ENCODE measurements around the gene KLHL5. TPM values are rescaled to one million over a fixed set of nuclear protein-coding genes. Genes with fewer than 3 reads are reported as not detected.
A peak's percentile ranks its signal among the peaks of the same experiment; 100 is the strongest.

Gene KLHL5
- polyA plus RNA-seq, 3 donors, result 16.7 to 32.2 (median 23.3) TPM

DNA sequence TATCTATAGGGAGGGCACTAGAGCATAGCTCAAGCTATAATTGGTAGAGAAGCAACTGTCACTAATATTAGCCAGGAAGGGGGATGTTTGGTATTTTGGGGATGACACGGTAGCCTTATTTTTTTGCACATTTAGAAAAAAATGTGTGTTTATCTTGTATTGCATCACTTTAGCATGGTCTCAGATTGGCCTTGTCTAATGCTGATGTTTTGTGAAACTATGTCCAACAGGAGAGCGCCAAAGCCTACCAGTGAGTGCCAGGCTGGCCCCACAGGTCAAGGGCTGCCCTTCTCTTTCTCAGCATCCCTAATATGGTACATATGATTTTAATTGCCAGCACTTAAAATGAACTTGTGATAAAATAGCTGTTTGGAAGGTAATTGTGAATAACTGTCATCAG is 95.5 kb downstream of the KLHL5 start:
- no peaks in the 10 kb centered on the region for H3K4me1 ChIP-seq (ENCODE audit: control insufficient read depth in 1 of 2, insufficient read depth in 2 of 2, low read length in 2 of 2)
- WGBS (ENCODE audit: insufficient coverage), result 60% methylated on average over 1 of the region's 2 CpGs
- intact Hi-C loops (cut with micrococcal nuclease), result no loop called here
- H3K27ac ChIP-seq (ENCODE audit: low read depth in 1 of 2, low read length in 2 of 2), result no peak overlapping the region
- H3K9ac ChIP-seq (ENCODE audit: insufficient read depth, low read length, poor library complexity, severe bottlenecking), result no peak overlapping the region
- peaks cover 0 to 2% (median 0%) of the 10 kb centered on the region in 7 donors for H3K9me3 Mint-ChIP-seq
- H3K9me3 ChIP-seq (replicated peaks in 1 of 2; ENCODE audit: control insufficient read depth in 1 of 2, insufficient read depth in 1 of 2, low read length in 2 of 2), result no peaks in the 10 kb centered on the region
- no peaks in the 10 kb centered on the region for H4K20me1 ChIP-seq (ENCODE audit: insufficient read depth, low read length)
- H3K4me3 ChIP-seq (replicated peaks in 1 of 3; ENCODE audit: low read depth in 2 of 3, low read length in 3 of 3), result no peak overlapping the region
- TF ChIP-seq, protein P1, sequence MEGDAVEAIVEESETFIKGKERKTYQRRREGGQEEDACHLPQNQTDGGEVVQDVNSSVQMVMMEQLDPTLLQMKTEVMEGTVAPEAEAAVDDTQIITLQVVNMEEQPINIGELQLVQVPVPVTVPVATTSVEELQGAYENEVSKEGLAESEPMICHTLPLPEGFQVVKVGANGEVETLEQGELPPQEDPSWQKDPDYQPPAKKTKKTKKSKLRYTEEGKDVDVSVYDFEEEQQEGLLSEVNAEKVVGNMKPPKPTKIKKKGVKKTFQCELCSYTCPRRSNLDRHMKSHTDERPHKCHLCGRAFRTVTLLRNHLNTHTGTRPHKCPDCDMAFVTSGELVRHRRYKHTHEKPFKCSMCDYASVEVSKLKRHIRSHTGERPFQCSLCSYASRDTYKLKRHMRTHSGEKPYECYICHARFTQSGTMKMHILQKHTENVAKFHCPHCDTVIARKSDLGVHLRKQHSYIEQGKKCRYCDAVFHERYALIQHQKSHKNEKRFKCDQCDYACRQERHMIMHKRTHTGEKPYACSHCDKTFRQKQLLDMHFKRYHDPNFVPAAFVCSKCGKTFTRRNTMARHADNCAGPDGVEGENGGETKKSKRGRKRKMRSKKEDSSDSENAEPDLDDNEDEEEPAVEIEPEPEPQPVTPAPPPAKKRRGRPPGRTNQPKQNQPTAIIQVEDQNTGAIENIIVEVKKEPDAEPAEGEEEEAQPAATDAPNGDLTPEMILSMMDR (IDR thresholded peaks at IDR 0.05), result no peak
- H3K79me2 ChIP-seq (ENCODE audit: insufficient read depth, low read length), result no peaks in the 10 kb centered on the region
- H2AFZ ChIP-seq (ENCODE audit: insufficient read depth, low read depth, low read length, poor library complexity, severe bottlenecking), result no peak overlapping the region
- no peaks in the 10 kb centered on the region for H3K36me3 Mint-ChIP-seq
- H3K36me3 ChIP-seq (replicated peaks in 1 of 2; ENCODE audit: control insufficient read depth in 1 of 2, insufficient read depth in 2 of 2, low read length in 2 of 2), result no peaks in the 10 kb centered on the region
- peaks cover 5% of the 10 kb centered on the region for H3K4me1 Mint-ChIP-seq
- H3K27me3 ChIP-seq (ENCODE audit: control insufficient read depth in 2 of 2, insufficient read depth in 2 of 2, low read length in 2 of 2), result no peaks in the 10 kb centered on the region
- DNase-seq, result no peak
- peak overlapping the region in 1 of 7 donors; percentile 40 for H3K27ac Mint-ChIP-seq
- H3K27me3 Mint-ChIP-seq (ENCODE audit: low read depth in 3 of 3), result peaks cover 0 to 3% (median 2%) of the 10 kb centered on the region in 3 donors
- H3K4me2 ChIP-seq (replicated peaks; ENCODE audit: extremely low read depth, low read length, poor library complexity, severe bottlenecking), result no peak overlapping the region
- no peak overlapping the region for H3K4me3 Mint-ChIP-seq

- Mint-ChIP-seq H3K9me3 (peaks cover 9 to 17% (median 14%) of the 10 kb centered on the region in 7 donors), H3K36me3 (no peaks in the 10 kb centered on the region), H3K27me3 (ENCODE audit: low read depth in 3 of 3) (peaks cover 2 to 5% (median 2%) of the 10 kb centered on the region in 3 donors), H3K27ac (peak overlapping the region in 1 of 7 donors; percentile 32), H3K4me1 (peaks cover 10% of the 10 kb centered on the region), H3K4me3 (no peak overlapping the region)
- no peak overlapping the region for H3K9ac ChIP-seq (ENCODE audit: insufficient read depth, low read length, poor library complexity, severe bottlenecking)
- TF ChIP-seq, protein P1 (IDR thresholded peaks at IDR 0.05), result no peak
- DNase-seq, result no peak
- no peaks in the 10 kb centered on the region for H4K20me1 ChIP-seq (ENCODE audit: insufficient read depth, low read length)
- H3K27me3 ChIP-seq (ENCODE audit: control insufficient read depth in 2 of 2, insufficient read depth in 2 of 2, low read length in 2 of 2), result no peaks in the 10 kb centered on the region
- H3K4me2 ChIP-seq (replicated peaks; ENCODE audit: extremely low read depth, low read length, poor library complexity, severe bottlenecking), result no peak overlapping the region
- 45% methylated on average over 3 of the region's 3 CpGs for WGBS (ENCODE audit: insufficient coverage)
- H3K4me1 ChIP-seq (ENCODE audit: control insufficient read depth in 1 of 2, insufficient read depth in 2 of 2, low read length in 2 of 2), result no peaks in the 10 kb centered on the region
- H3K79me2 ChIP-seq (ENCODE audit: insufficient read depth, low read length), result no peaks in the 10 kb centered on the region
- no peak overlapping the region for H2AFZ ChIP-seq (ENCODE audit: insufficient read depth, low read depth, low read length, poor library complexity, severe bottlenecking)
- no peaks in the 10 kb centered on the region for H3K36me3 ChIP-seq (replicated peaks in 1 of 2; ENCODE audit: control insufficient read depth in 1 of 2, insufficient read depth in 2 of 2, low read length in 2 of 2)
- H3K27ac ChIP-seq (ENCODE audit: low read depth in 1 of 2, low read length in 2 of 2), result no peak overlapping the region
- H3K9me3 ChIP-seq (replicated peaks in 1 of 2; ENCODE audit: control insufficient read depth in 1 of 2, insufficient read depth in 1 of 2, low read length in 2 of 2), result peaks cover 8 to 16% of the 10 kb centered on the region in 2 donors
- intact Hi-C loops (cut with micrococcal nuclease), result no loop called here
- no peak overlapping the region for H3K4me3 ChIP-seq (replicated peaks in 1 of 3; ENCODE audit: low read depth in 2 of 3, low read length in 3 of 3)
These were observed 104.1 kb downstream of the KLHL5 start for GRCh38 chr4:39166177-39166576.

Data from CD14-positive monocyte (primary cell).